Activated CD8-positive, alpha-beta memory T cell treated with anti-CD3 and anti-CD28 coated beads, Interleukin-2, amount 10 ng/mL, durations not matched to agents 7 days and 5 days (primary cell): ENCODE measurements around the gene ASS1. TPM values are rescaled to one million over a fixed set of nuclear protein-coding genes. Genes with fewer than 3 reads are reported as not detected.

Experiments
- ATAC-seq: fragments of 150-1000 bp; cut with Tn5 transposase; one replicate; pipeline ENCODE4 v1.10.0; 2021; ENCODE audit warnings: moderate library complexity
- CTCF ChIA-PET: fragments of 350-600 bp; sonication (Branson Sonifier 250); formaldehyde crosslinking; loops from one replicate; lab custom pipeline; 2021; ENCODE audit warnings: antibody characterized with exemption; lab: Charles Lee
- DNase-seq: peaks from one replicate; pipeline ENCODE4 v3.0.0-alpha.2; 2020
- H3K27ac Mint-ChIP-seq: one replicate; pipeline ENCODE4 v1.8.0; 2021; ENCODE audit warnings: mild to moderate bottlenecking, mixed read lengths
- H3K27me3 Mint-ChIP-seq: one replicate; pipeline ENCODE4 v1.8.0; 2021; ENCODE audit warnings: mixed read lengths
- H3K36me3 Mint-ChIP-seq: one replicate; pipeline ENCODE4 v1.8.0; 2021; ENCODE audit warnings: mild to moderate bottlenecking, mixed read lengths
- H3K4me1 Mint-ChIP-seq: one replicate; pipeline ENCODE4 v1.8.0; 2021; ENCODE audit warnings: mixed read lengths
- H3K4me3 Mint-ChIP-seq: one replicate; pipeline ENCODE4 v1.8.0; 2021; ENCODE audit warnings: mild to moderate bottlenecking, moderate library complexity, mixed read lengths
- H3K9me3 Mint-ChIP-seq: one replicate; pipeline ENCODE4 v1.8.0; 2022; ENCODE audit warnings: low read depth, mixed read lengths
- total RNA-seq, 2 experiments: library from RNA; stranded (reverse); gene quantifications; one replicate each; pipeline ENCODE4 v1.2.3, GENCODE V29; 2021

The ASS1 gene
- total RNA-seq, 2 experiments from 2014 or later: 5.3 to 11.1 TPM

DNA sequence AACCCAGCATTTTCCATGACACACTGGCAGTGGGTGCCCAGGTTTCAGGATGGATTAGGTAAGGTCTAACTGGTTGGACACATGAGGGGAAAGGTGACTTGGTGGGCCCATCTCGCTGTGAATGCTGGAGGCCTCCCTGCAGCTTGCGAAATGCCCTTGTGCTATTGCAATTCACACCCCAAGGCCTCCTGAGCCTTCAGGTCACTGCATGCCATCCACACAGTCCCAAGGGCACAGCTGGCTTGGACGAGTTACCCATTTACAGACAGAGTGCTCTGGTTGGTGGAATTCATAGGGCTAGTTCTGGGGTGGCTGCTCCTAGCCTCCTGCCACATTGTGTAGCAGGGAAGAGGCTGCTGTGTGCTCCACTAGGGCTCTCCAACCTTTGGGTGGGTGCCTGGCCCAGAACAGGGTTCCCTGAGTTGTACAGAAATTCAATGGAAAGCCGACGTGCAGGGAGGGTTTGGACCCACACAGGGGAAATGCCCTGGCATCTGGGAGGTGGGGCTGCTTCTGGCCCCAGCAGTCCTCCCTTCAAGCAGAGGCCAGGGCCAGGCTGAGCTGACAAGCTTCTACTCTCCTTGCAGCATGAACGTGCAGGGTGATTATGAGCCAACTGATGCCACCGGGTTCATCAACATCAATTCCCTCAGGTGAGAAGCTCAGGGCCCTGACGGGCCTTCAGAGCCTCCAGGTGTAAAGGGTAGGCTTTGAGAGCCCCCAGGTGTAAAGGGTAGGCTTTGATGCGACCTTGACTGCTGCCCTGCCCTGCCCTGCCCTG, 54.3 kb downstream of the ASS1 start:
- DNase-seq: no peak
- Mint-ChIP-seq H3K27ac (no peak overlapping the region), H3K27me3 (peaks cover 2% of the 10 kb centered on the region), H3K4me1 (no peaks in the 10 kb centered on the region), H3K9me3 (peaks cover 8% of the 10 kb centered on the region), H3K4me3 (no peak overlapping the region), H3K36me3 (peaks cover 3% of the 10 kb centered on the region)
- ATAC-seq: no peak
- CTCF ChIA-PET: no interaction called here

GRCh38 chr9:130499804-130500263, 55.1 kb downstream of the ASS1 start:
- CTCF ChIA-PET: no interaction called here
- H3K9me3 Mint-ChIP-seq: peaks cover 8% of the 10 kb centered on the region
- no peaks in the 10 kb centered on the region for H3K4me1 Mint-ChIP-seq
- DNase-seq (no peak), ATAC-seq (no peak)
- H3K36me3 Mint-ChIP-seq: peaks cover 3% of the 10 kb centered on the region
- H3K27me3 Mint-ChIP-seq: peaks cover 2% of the 10 kb centered on the region
- no peak overlapping the region for H3K27ac Mint-ChIP-seq
- H3K4me3 Mint-ChIP-seq: no peak overlapping the region

- ATAC-seq (no peak), DNase-seq (no peak)
- peaks cover 4% of the 10 kb centered on the region for H3K9me3 Mint-ChIP-seq
- H3K4me3 Mint-ChIP-seq: no peak overlapping the region
- H3K27ac Mint-ChIP-seq: no peak overlapping the region
- CTCF ChIA-PET: no interaction called here
- peaks cover 2% of the 10 kb centered on the region for H3K27me3 Mint-ChIP-seq
- no peaks in the 10 kb centered on the region for H3K4me1 Mint-ChIP-seq
- peaks cover 2% of the 10 kb centered on the region for H3K36me3 Mint-ChIP-seq
Observed at GRCh38 chr9:130500340-130501180, 55.8 kb downstream of the ASS1 start.

GRCh38 chr9:130501639-130502038, 56.9 kb downstream of the ASS1 start:
- CTCF ChIA-PET: no interaction called here
- H3K4me3 Mint-ChIP-seq: no peak overlapping the region
- no peaks in the 10 kb centered on the region for H3K36me3 Mint-ChIP-seq
- no peaks in the 10 kb centered on the region for H3K27me3 Mint-ChIP-seq
- no peak for ATAC-seq
- no peak overlapping the region for H3K27ac Mint-ChIP-seq
- no peak for DNase-seq
- no peaks in the 10 kb centered on the region for H3K9me3 Mint-ChIP-seq
- no peaks in the 10 kb centered on the region for H3K4me1 Mint-ChIP-seq

DNA sequence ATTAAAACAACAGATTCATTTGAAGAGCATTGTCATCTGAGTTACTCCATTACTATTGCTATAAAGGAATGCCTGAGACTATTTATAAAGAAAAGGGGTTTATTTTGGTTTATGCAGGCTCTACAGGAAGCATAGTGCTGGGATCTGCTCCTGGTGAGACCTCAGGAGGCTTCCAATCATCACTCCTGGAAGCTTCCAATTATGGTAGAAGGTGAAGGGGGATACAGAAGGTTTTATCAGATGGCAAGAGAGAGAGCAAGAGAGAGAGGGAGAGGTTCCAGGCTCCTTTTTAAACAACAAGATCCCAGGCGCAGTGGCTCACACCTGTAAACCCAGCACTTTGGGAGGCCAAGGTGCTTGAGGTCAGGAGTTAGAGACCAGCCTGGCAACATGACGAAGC, 63.5 kb downstream of the ASS1 start:
- Mint-ChIP-seq H3K36me3 (no peaks in the 10 kb centered on the region), H3K4me3 (no peak overlapping the region), H3K9me3 (peaks cover 2% of the 10 kb centered on the region), H3K4me1 (no peaks in the 10 kb centered on the region), H3K27ac (no peak overlapping the region), H3K27me3 (peaks cover 2% of the 10 kb centered on the region)
- no peak for ATAC-seq
- CTCF ChIA-PET: no interaction called here
- DNase-seq: no peak

DNA sequence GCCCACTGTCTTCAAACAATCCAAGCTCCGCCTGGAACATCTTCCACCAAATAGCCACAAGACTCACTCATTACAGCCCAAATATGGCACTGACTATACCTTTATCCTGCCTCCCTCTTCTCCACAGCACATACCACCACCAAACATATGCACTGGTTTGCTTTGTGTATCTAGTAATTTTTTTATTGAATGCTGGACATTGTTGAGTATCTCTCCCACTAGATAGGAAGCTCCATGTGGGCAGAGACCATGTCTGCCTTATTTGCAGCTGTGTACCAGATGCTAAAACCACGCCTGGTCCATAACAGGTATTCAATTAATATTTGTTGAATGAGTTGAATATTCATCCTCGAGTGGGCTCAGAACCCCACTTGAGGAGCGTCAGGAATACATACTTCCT, 67.4 kb downstream of the ASS1 start:
- CTCF ChIA-PET: interaction anchor here (1.2 kb wide), 1 partner anchor 9 kb away, joined by 4 read pairs; no protein-coding TSS in a partner anchor
- Mint-ChIP-seq H3K4me3 (no peak overlapping the region), H3K27me3 (peaks cover 2% of the 10 kb centered on the region), H3K36me3 (no peaks in the 10 kb centered on the region), H3K27ac (no peak overlapping the region), H3K4me1 (no peaks in the 10 kb centered on the region), H3K9me3 (peaks cover 2% of the 10 kb centered on the region)
- ATAC-seq: no peak
- DNase-seq: no peak

DNA sequence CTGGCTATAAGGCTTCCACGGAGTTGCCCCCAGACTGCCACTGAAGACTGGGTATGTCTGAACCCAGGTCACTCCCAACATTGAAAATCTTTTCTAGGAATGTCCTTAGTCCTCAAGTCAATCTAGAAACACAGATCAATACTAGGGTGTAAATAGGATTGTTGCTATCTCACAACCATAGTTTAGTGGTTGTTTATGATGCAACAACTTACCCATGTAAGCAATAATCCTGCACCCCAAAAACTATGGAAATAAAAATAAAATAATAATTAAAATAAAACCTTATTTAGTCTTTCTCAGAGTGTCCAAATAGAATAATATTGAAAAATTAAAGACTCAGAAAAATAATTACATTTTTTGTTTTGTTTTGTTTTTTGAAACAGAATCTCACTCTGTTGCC, 68.3 kb downstream of the ASS1 start:
- ATAC-seq (no peak), DNase-seq (no peak)
- CTCF ChIA-PET: no interaction called here
- peaks cover 2% of the 10 kb centered on the region for H3K9me3 Mint-ChIP-seq
- no peaks in the 10 kb centered on the region for H3K4me1 Mint-ChIP-seq
- no peak overlapping the region for H3K27ac Mint-ChIP-seq
- H3K36me3 Mint-ChIP-seq: no peaks in the 10 kb centered on the region
- H3K4me3 Mint-ChIP-seq: no peak overlapping the region
- peaks cover 2% of the 10 kb centered on the region for H3K27me3 Mint-ChIP-seq

GRCh38 chr9:130518233-130518632, 73.5 kb downstream of the ASS1 start:
- CTCF ChIA-PET: no interaction called here
- Mint-ChIP-seq H3K27me3 (no peaks in the 10 kb centered on the region), H3K27ac (no peak overlapping the region), H3K36me3 (no peaks in the 10 kb centered on the region), H3K4me1 (no peaks in the 10 kb centered on the region), H3K9me3 (no peaks in the 10 kb centered on the region), H3K4me3 (no peak overlapping the region)
- no peak for ATAC-seq
- no peak for DNase-seq

DNA sequence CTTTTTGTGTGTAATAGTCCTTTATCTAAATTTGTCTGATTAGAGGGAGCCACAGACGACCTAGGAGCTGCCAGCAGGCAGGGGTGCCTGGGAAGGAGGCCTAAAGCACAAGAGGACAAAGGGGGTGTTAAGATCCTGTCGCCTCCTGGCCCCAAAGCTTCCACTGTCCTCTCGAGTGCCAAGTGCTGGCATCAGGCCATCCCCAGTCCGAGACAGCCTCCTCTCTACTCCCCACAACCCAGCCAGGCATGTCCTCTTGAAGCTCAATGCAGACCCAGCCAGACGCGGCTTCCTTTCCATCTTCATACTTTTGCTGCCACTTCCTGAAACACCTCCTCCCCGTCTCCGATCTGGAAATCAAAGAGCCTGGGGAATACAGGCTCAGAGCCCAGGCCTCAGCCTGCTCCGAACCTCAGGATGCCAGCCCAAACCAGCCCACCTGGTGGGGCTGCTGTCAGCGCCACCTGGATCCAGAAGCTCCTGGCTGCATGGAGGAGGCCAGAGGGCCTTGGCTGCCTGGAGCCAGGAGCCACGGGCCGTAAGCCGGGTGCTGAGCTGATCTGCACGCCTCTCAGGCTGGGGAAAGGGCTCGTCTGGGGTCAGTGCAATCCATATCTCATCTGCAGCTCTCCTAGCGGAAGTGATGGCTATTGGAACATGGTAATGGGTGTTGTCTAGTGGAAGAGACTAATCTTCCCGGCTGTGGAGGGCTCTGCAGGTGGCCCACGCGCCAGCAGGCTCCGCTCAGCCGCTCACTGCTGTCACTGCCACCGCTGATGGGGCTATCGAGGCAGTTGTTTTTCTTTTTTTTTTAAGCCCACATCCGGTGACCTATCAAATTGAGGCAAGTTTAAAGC, 74.4 kb downstream of the ASS1 start:
- H3K4me3 Mint-ChIP-seq: no peak overlapping the region
- H3K27me3 Mint-ChIP-seq: no peaks in the 10 kb centered on the region
- no peak for ATAC-seq
- no peaks in the 10 kb centered on the region for H3K9me3 Mint-ChIP-seq
- H3K4me1 Mint-ChIP-seq: no peaks in the 10 kb centered on the region
- CTCF ChIA-PET: interaction anchor here (0.6 kb wide), 1 partner anchor 43 kb away, joined by 6 read pairs; no protein-coding TSS in a partner anchor
- no peaks in the 10 kb centered on the region for H3K36me3 Mint-ChIP-seq
- DNase-seq: no peak
- no peak overlapping the region for H3K27ac Mint-ChIP-seq

- DNase-seq: no peak
- CTCF ChIA-PET: no interaction called here
- Mint-ChIP-seq H3K27me3 (no peaks in the 10 kb centered on the region), H3K4me1 (no peaks in the 10 kb centered on the region), H3K36me3 (no peaks in the 10 kb centered on the region), H3K4me3 (no peak overlapping the region), H3K27ac (no peak overlapping the region), H3K9me3 (no peaks in the 10 kb centered on the region)
- ATAC-seq: no peak
Observed at GRCh38 chr9:130519927-130520326, 75.2 kb downstream of the ASS1 start.

DNA sequence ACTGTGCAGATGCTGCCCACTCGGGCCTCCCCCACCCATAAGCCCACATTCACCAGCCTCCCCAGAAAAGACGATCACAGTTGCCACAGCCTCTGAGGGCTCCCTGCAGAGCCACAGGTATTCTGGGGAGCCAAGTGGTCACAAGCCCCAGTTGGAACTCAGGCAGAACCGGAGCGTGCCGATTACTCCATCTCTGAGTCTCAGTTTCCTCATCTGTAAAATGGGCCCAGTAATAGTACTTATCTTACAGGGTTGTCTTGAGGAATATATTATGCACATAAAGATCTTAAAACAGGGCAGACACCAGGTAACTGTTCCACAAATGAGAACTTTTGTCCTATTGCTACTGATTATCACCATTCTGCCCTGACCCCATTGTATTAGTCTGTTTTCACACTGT, 77.0 kb downstream of the ASS1 start:
- ATAC-seq (no peak), DNase-seq (no peak)
- Mint-ChIP-seq H3K4me3 (no peak overlapping the region), H3K36me3 (no peaks in the 10 kb centered on the region), H3K9me3 (no peaks in the 10 kb centered on the region), H3K27ac (no peak overlapping the region), H3K4me1 (no peaks in the 10 kb centered on the region), H3K27me3 (no peaks in the 10 kb centered on the region)
- CTCF ChIA-PET: interaction anchor here (0.6 kb wide), 1 partner anchor 9 kb away, joined by 4 read pairs; no protein-coding TSS in a partner anchor

GRCh38 chr9:130522233-130522808, 77.6 kb downstream of the ASS1 start:
- DNase-seq: no peak
- no peak for ATAC-seq
- Mint-ChIP-seq H3K27ac (no peak overlapping the region), H3K4me3 (no peak overlapping the region), H3K27me3 (no peaks in the 10 kb centered on the region), H3K36me3 (no peaks in the 10 kb centered on the region), H3K4me1 (no peaks in the 10 kb centered on the region), H3K9me3 (no peaks in the 10 kb centered on the region)
- CTCF ChIA-PET: no interaction called here

GRCh38 chr9:130523921-130524320, 79.2 kb downstream of the ASS1 start:
- H3K27me3 Mint-ChIP-seq: no peaks in the 10 kb centered on the region
- no peaks in the 10 kb centered on the region for H3K36me3 Mint-ChIP-seq
- no peaks in the 10 kb centered on the region for H3K4me1 Mint-ChIP-seq
- no peaks in the 10 kb centered on the region for H3K9me3 Mint-ChIP-seq
- DNase-seq (no peak), ATAC-seq (no peak)
- CTCF ChIA-PET: no interaction called here
- no peak overlapping the region for H3K4me3 Mint-ChIP-seq
- H3K27ac Mint-ChIP-seq: no peak overlapping the region
